ENCODE data around the gene ZNF436.

ZNF436 gene

DNA sequence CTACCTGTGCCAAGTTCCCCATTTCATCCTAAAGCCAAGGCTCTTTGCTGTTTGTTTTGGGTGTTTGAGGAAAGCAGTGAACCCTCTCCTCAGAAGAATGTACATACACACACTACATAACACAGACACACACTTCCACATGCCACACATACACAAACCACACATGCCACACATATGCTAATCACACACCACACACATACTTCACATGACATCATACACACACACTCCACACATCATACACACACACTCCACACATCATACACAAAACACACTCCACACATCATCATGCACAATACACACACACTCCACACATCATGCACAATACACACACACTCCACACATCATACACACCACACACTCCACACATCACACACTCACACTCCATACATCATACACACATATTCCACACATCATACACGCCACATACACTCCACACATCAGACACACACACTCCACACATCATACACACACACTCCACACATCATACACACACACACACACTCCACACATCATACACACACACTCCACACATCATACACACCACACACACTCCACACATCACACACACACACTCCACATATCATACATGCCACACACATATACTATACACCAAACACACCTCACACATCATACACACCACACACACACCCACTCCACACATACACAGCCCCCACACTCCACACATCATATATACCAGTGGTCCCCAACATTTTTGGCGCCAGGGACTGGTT, 22.7 kb upstream of the ZNF436 start:
- Mint-ChIP-seq H3K27ac (no peak overlapping the region), H3K9me3 (no peaks in the 10 kb centered on the region), H3K36me3 (ENCODE audit: low read depth) (peaks cover 12% of the 10 kb centered on the region), H3K27me3 (ENCODE audit: low read depth) (no peaks in the 10 kb centered on the region), H3K4me1 (peaks cover 26% of the 10 kb centered on the region), H3K4me3 (no peak overlapping the region)
- TF ChIP-seq CTCF (IDR thresholded peaks at IDR 0.05; ENCODE audit: unreplicated experiment in 3 of 3): no peak

DNA sequence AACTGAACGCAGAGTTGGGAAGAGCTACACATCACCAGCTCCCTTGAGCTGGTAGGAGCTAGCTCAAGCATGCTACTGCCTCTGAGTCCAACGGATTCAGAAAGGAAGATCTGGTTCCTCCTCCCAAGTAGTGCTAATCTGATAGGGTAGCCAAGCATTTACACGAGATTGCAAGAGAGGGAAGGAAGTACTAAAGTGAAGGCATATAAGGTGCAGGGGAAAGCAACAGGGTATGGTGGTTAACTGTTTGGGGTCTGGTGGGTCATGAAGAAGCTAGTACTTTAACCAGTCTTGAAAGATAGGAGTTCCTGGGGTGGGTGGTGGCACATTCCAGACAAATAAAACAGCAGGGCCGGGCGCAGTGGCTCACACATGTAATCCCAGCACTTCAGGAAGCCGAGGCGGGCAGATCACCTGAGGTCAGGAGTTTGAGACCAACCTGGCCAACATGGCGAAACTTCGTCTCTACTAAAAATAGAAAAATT, 20.2 kb upstream of the ZNF436 start:
- H3K4me3 Mint-ChIP-seq: no peak overlapping the region
- H3K27ac Mint-ChIP-seq: no peak overlapping the region
- H3K9me3 Mint-ChIP-seq: no peaks in the 10 kb centered on the region
- TF ChIP-seq CTCF (IDR thresholded peaks at IDR 0.05; ENCODE audit: unreplicated experiment in 3 of 3): no peak
- peaks cover 20% of the 10 kb centered on the region for H3K4me1 Mint-ChIP-seq
- peaks cover 7% of the 10 kb centered on the region for H3K36me3 Mint-ChIP-seq (ENCODE audit: low read depth)
- H3K27me3 Mint-ChIP-seq (ENCODE audit: low read depth): no peaks in the 10 kb centered on the region

DNA sequence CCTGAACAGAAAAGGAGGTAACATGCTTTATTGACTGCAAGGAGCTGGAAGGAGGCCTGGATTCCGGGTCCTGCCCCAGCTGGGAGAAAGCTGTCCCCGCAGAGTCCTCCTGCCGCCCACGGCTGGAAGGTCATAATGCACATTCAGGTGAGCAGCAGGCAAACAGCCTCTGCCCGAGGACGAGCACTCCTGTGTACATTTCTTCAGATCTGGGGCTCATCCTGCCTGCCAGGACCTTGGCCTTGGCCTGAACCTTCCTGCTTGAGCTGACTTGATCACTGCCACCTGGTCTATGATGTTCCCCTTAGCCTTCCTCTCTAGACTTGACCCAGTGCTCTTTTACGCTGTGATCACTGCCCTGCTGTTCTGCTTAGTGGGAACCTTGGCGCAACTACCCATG, 17.9 kb upstream of the ZNF436 start:
- Mint-ChIP-seq H3K4me3 (no peak overlapping the region), H3K36me3 (ENCODE audit: low read depth) (peaks cover 13% of the 10 kb centered on the region), H3K27ac (peak overlapping the region in 1 of 3 experiments; percentile 26), H3K4me1 (peaks cover 24% of the 10 kb centered on the region), H3K9me3 (no peaks in the 10 kb centered on the region), H3K27me3 (ENCODE audit: low read depth) (no peaks in the 10 kb centered on the region)
- TF ChIP-seq CTCF (IDR thresholded peaks at IDR 0.05; ENCODE audit: unreplicated experiment in 3 of 3): no peak

DNA sequence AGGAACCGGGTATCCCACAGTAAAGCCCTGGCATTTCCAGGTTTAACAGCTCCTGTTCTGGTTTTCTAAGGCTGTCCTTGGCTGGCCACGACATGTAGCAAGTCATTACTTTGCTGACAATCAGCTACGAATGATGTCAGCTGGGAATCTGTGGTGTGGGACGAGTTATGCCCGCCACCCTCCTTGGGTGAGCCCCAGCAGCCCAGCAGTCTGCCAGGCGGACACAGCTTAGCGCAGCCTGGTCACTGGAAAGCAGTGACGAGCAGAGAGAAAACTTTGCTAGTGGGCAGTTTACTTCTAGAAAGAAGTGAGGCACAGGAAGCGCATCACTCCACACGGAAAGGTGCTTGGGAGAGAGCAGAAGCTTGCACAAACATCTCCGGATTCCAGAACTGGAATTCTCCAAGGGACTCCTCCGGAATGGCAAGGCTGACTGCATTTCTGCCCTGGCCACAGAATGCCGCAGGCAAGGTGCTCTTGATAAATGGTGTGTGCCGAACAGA, 15.5 kb upstream of the ZNF436 start:
- no peak overlapping the region for H3K4me3 Mint-ChIP-seq
- no peak for TF ChIP-seq CTCF (IDR thresholded peaks at IDR 0.05; ENCODE audit: unreplicated experiment in 3 of 3)
- peaks cover 35% of the 10 kb centered on the region for H3K4me1 Mint-ChIP-seq
- peak overlapping the region in 1 of 3 experiments; percentile 64 for H3K27ac Mint-ChIP-seq
- H3K9me3 Mint-ChIP-seq: no peaks in the 10 kb centered on the region
- peaks cover 29% of the 10 kb centered on the region for H3K36me3 Mint-ChIP-seq (ENCODE audit: low read depth)
- no peaks in the 10 kb centered on the region for H3K27me3 Mint-ChIP-seq (ENCODE audit: low read depth)

GRCh38 chr1:23384312-23385058, 14.8 kb upstream of the ZNF436 start:
- Mint-ChIP-seq H3K4me1 (peaks cover 31% of the 10 kb centered on the region), H3K27me3 (ENCODE audit: low read depth) (no peaks in the 10 kb centered on the region), H3K9me3 (no peaks in the 10 kb centered on the region)

More at GRCh38 chr1:23384312-23385058, 14.8 kb upstream of the ZNF436 start:
- Mint-ChIP-seq H3K4me3 (no peak overlapping the region), H3K27ac (peak overlapping the region in 1 of 3 experiments; percentile 64), H3K36me3 (ENCODE audit: low read depth) (peaks cover 29% of the 10 kb centered on the region)
- TF ChIP-seq CTCF (IDR thresholded peaks at IDR 0.05; ENCODE audit: unreplicated experiment in 3 of 3): no peak
